MCF 10A (cell line): Measurements from ENCODE around the gene AKAP8L. TPM values are rescaled to one million over a fixed set of nuclear protein-coding genes. Genes with fewer than 3 reads are reported as not detected.

Experiments
- BruUV-seq: library from RNA; stranded (reverse); fragments of 400-500 nt; replicated peaks from 2 replicates; lab custom pipeline; 2021; lab: Mats Ljungman, UMichigan
- CTCF ChIA-PET: fragments of 300-600 bp; sonication (Branson Sonifier 250); formaldehyde crosslinking; extraction: SDS; loops from one replicate; lab custom pipeline; 2021; ENCODE audit warnings: antibody characterized with exemption, inconsistent platforms; lab: Yijun Ruan, JAX
- POLR2A ChIA-PET: fragments of 300-600, 350-650 bp; sonication (Branson Sonifier 250); formaldehyde crosslinking; extraction: SDS; loops from one replicate; lab custom pipeline; 2020; ENCODE audit warnings: antibody characterized with exemption, inconsistent platforms; lab: Yijun Ruan, JAX
- DNase-seq: peaks from one replicate; pipeline ENCODE4 v3.0.0-alpha.2; 2018; ENCODE audit not compliant: unreplicated experiment
- H3K27ac Mint-ChIP-seq: one replicate; pipeline ENCODE4 v1.8.0; 2022; ENCODE audit warnings: mild to moderate bottlenecking, low read depth, mixed read lengths; ENCODE audit not compliant: unreplicated experiment
- H3K27me3 Mint-ChIP-seq: one replicate; pipeline ENCODE4 v1.8.0; 2022; ENCODE audit warnings: mixed read lengths; ENCODE audit not compliant: insufficient read depth, unreplicated experiment
- H3K36me3 Mint-ChIP-seq: one replicate; pipeline ENCODE4 v1.8.0; 2022; ENCODE audit warnings: mild to moderate bottlenecking, moderate library complexity, mixed read lengths; ENCODE audit not compliant: insufficient read depth, unreplicated experiment
- H3K4me1 Mint-ChIP-seq: one replicate; pipeline ENCODE4 v1.8.0; 2022; ENCODE audit warnings: mixed read lengths; ENCODE audit not compliant: insufficient read depth, unreplicated experiment
- H3K4me3 Mint-ChIP-seq: one replicate; pipeline ENCODE4 v1.8.0; 2022; ENCODE audit warnings: mild to moderate bottlenecking, moderate library complexity, mixed read lengths; ENCODE audit not compliant: unreplicated experiment
- H3K9me3 Mint-ChIP-seq: one replicate; pipeline ENCODE4 v1.8.0; 2022; ENCODE audit warnings: mixed read lengths; ENCODE audit not compliant: unreplicated experiment
- intact Hi-C: fragments of 100-400 bp; cut with micrococcal nuclease; formaldehyde crosslinking; loops from 2 replicates; pipeline ENCODE4 v1.14.1; 2022
- total RNA-seq: library from RNA; stranded (reverse); gene quantifications from 2 replicates; pipeline ENCODE4 v1.2.3, GENCODE V29; 2022
- TF ChIP-seq, protein P1 (sequence below): fragments of 200-600 bp; IDR thresholded peaks from one replicate; pipeline ENCODE4 v1.8.0; 2022; ENCODE audit warnings: antibody characterized with exemption, mild to moderate bottlenecking; ENCODE audit not compliant: unreplicated experiment

The AKAP8L gene
- total RNA-seq, 1 experiment from 2014 or later, result 84.7 TPM

DNA sequence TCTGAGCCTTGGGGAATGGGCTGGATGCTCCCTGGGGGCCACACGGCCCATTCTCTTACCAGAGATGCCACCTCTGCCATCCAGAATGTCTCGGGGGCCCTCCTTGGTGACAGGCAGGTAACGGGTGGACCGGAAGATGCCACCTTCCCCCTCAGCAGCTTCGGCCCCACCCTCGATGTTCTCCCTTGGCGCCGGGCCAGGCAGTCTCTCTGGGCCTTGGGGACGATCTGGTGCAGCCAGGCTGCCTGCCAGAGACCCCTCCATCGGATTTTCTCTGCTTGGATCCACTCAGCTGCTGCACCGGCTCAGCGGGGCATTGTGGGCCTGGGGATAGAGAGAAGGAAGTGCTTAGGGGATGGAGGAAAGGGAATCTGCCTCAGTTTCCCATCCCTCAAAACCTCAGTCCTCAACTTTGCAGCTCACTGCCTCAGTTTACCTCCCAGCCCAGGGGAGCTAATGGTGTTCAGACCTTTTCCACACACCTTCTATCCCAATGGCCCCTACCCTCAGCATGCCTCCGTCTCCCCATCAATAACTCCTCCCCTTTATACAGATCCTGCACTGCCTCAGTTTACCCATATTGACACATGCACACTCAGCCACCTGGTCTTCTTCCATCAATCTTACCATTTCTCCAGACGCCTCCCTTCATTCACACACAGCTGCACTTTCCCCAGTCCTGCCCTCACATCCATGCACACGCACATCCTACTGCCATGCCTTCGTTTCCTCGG is 29.4 kb upstream of the AKAP8L start:
- H3K4me3 Mint-ChIP-seq, result peak overlapping the region; percentile 61
- peaks cover 10% of the 10 kb centered on the region for H3K36me3 Mint-ChIP-seq
- intact Hi-C loops, result no loop called here
- ChIA-PET CTCF (interaction anchor here (0.6 to 0.9 kb wide), 2 partner anchors 18 to 85 kb away, joined by 3 read pairs; no protein-coding TSS in a partner anchor), POLR2A (interaction anchor here (1.3 kb wide), 1 partner anchor 15 kb away, joined by 3 read pairs; no protein-coding TSS in a partner anchor)
- H3K4me1 Mint-ChIP-seq, result peaks cover 18% of the 10 kb centered on the region
- no peaks in the 10 kb centered on the region for H3K27me3 Mint-ChIP-seq
- H3K27ac Mint-ChIP-seq, result peak overlapping the region; percentile 52
- no peak for DNase-seq
- TF ChIP-seq, protein P1, sequence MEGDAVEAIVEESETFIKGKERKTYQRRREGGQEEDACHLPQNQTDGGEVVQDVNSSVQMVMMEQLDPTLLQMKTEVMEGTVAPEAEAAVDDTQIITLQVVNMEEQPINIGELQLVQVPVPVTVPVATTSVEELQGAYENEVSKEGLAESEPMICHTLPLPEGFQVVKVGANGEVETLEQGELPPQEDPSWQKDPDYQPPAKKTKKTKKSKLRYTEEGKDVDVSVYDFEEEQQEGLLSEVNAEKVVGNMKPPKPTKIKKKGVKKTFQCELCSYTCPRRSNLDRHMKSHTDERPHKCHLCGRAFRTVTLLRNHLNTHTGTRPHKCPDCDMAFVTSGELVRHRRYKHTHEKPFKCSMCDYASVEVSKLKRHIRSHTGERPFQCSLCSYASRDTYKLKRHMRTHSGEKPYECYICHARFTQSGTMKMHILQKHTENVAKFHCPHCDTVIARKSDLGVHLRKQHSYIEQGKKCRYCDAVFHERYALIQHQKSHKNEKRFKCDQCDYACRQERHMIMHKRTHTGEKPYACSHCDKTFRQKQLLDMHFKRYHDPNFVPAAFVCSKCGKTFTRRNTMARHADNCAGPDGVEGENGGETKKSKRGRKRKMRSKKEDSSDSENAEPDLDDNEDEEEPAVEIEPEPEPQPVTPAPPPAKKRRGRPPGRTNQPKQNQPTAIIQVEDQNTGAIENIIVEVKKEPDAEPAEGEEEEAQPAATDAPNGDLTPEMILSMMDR, result no peak
- no TSS peak for BruUV-seq
- no peaks in the 10 kb centered on the region for H3K9me3 Mint-ChIP-seq

DNA sequence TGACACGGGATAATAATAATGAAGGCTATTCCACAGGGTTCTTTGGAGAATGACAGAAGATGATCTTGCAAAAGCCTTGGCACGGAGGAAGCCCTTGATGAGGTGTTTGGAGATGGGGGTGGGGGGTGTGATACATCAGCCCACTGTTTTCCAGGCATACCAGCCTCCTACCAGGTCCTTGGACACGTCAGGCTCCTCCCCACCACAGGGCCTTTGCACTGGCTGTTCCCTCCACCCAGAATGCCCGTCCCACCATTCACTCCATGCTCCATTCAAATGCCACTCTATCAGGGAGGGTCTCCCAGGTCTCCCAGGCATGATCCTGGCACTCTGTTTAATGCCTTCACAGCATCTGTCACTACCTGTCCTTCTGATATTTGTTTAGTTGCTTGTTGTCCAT is 28.3 kb upstream of the AKAP8L start:
- POLR2A ChIA-PET, result no interaction called here
- Mint-ChIP-seq H3K4me1 (peaks cover 18% of the 10 kb centered on the region), H3K36me3 (peaks cover 10% of the 10 kb centered on the region), H3K4me3 (no peak overlapping the region), H3K27me3 (no peaks in the 10 kb centered on the region), H3K27ac (no peak overlapping the region), H3K9me3 (no peaks in the 10 kb centered on the region)
- BruUV-seq, result no TSS peak
- CTCF ChIA-PET, result no interaction called here
- no peak for DNase-seq
- TF ChIP-seq, protein P1, result no peak
- intact Hi-C loops, result no loop called here

DNA sequence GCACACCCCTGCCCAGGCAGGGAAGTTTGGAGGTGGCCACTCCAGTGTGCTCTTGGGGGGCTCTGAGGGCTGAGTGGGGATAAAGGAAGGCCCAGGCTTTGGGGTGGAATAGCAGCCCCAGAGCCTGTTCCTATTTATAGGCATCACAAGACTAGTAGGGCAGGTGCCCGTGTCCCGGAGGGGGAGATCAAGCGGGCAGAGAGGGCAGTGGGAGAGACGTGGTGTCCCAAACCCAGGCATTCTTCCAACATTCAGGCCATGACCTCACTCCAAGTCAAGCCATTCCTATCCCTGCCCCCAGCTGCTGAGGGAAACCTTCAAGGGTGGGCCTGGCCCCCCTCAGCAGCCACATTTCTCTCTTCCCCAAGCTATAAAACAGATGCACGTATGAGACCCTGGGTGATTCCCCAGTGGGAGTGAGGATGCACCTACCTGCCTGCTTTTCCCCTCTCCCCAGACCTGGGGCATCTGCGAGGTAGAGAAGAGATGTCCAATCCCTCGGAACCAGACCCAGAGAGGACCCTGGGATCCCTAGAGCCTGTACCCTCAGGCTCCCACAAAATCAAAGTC is 27.1 kb upstream of the AKAP8L start:
- no TSS peak for BruUV-seq

DNA sequence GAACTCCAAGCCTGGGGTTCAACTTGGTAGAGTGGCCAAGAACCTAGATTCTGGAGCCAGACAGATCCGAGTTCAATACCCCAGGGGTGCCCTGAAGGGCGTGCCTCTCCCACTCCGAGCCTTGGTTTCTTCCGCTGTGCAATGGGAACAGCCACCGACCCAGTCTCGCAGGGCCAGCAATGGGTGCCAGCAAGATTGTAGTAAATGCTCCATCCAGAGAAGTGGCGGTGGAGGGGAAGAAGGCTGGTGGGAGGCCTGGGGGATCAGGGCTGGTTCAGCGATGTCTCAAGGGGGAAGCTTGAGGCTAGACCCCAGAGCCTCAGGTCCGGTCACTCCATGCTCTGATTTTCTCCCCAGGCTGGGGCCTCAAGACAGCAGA is 26.4 kb upstream of the AKAP8L start:
- DNase-seq, result no peak
- Mint-ChIP-seq H3K9me3 (no peaks in the 10 kb centered on the region), H3K4me3 (no peak overlapping the region), H3K27me3 (no peaks in the 10 kb centered on the region), H3K27ac (no peak overlapping the region), H3K4me1 (peaks cover 14% of the 10 kb centered on the region), H3K36me3 (peaks cover 2% of the 10 kb centered on the region)
- ChIA-PET POLR2A (no interaction called here), CTCF (no interaction called here)
- no TSS peak for BruUV-seq
- intact Hi-C loops, result no loop called here
- TF ChIP-seq, protein P1, result no peak

More for the DNA sequence above, 27.1 kb upstream of the AKAP8L start:
- Mint-ChIP-seq H3K36me3 (peaks cover 9% of the 10 kb centered on the region), H3K9me3 (no peaks in the 10 kb centered on the region), H3K27ac (no peak overlapping the region), H3K27me3 (no peaks in the 10 kb centered on the region), H3K4me1 (peaks cover 18% of the 10 kb centered on the region), H3K4me3 (no peak overlapping the region)
- intact Hi-C loops, result no loop called here
- DNase-seq, result no peak
- POLR2A ChIA-PET, result interaction anchor here (0.6 kb wide), 1 partner anchor 972 kb away, joined by 3 read pairs; no protein-coding TSS in a partner anchor
- CTCF ChIA-PET, result no interaction called here
- TF ChIP-seq, protein P1, result no peak
